NCI-H1436 treated with DMSO at 0.1 percent for 48 hours (cell line): ENCODE data around the gene HLA-C.
"Not testable (repeated sequence)": the region's sequence is repeated elsewhere in the genome, so short reads cannot be mapped to it uniquely, and the experiment has no call there.

Source experiments
- DNase-seq: peaks from one replicate; lab custom pipeline; 2025; lab: John Stamatoyannopoulos, UW

The HLA-C gene

DNA sequence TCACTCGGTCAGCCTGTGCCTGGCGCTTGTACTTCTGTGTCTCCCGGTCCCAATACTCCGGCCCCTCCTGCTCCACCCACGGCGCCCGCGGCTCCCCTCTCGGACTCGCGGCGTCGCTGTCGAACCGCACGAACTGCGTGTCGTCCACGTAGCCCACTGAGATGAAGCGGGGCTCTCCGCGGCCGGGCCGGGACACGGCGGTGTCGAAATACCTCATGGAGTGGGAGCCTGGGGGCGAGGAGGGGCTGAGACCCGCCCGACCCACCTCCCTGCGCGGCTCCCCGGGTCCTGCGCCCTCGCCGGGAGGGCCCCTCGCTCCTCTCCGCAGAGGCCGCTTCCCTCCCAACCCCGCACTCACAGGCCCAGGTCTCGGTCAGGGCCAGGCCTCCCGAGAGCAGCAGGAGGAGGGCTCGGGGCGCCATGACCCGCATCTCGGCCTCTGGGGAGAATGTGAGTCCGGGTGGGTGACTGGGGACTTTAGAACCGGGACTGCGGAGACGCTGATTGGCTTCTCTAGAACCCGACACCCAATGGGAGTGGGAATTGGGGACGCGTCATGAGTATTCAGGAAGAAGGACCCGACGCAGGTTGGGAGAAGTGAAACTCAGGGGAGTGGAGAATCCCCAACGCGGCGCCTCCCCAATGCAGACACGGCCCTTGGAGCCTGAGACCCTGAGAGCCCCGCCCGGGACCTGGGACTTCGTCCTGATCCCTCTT, at the start of gene HLA-C:
Gene HLA-C (minus strand): TSS at position 452 of the 717 bp plus-strand sequence. CDS start 21 bp downstream, at position 431.
- peak; percentile 68 for DNase-seq

DNA sequence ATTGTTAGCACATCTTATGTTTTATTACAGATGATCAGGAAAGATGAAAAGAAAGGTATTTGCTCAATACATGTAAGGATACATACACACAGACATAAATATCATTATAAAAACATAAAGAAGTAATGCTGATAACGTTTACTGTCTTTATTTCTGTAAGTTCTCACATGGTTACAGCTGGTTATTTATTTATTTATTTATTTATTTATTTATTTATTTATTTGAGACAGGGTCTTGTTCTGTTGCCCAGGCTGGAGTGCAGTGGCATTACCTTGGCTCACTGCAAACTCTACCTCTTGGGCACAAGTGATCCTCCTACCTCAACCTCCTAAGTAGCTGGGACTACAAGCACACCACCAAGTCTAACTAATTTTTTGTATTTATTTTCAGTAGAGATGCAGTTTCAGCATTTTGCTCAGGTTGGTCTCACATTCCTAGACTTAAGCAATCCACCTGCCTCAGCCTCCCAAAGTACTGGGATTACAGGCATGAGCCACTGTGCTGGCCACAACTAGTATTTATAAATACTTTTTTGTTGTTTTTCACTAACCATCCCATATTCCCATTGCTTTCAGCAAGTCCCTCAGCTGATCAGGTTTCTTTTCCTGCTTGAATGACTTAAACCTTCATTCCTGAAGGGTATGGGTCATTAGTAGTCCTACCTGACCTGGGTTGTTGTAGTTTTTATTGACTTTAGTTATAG, 49.3 kb upstream of the HLA-C start:
- DNase-seq: no peak

- DNase-seq: no peak
These were observed 45.1 kb upstream of the HLA-C start for GRCh38 chr6:31317036-31317435.

DNA sequence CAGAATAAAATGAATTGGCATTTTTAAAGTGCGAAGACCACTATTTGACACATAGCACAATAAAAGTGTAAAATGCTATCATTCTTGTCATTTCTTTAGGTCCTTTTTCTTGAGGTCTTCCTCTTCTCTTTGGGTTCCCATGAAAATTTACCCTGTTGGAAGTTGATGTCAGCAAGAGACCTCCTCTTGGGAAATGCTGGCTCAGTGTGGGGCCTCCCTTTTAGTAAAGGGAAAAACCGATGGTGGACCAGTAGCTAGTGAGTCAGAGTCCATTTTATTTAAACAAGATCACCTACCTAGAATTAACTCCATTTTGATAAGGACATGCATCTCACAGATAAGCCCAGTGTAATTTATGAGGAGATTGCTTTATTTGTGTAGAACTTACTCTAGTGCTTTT, 37.7 kb upstream of the HLA-C start:
- no peak for DNase-seq

DNA sequence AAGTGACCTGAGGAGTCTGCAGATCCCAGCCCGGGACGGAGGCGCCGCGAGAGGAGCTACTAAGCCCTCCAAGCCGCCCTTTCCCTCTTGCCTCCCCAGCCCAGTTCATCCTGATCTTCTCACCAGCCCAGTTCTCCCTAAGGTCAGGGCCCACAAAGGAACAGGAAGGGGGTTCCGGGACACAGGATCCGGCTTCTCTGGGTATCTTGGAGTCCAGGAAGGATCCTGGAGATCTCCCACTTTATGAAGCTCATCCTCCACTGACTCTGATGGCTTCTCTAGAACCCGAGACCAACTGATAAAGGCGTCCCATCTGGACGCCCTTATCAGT, 36.9 kb upstream of the HLA-C start:
- no peak for DNase-seq

GRCh38 chr6:31308050-31308844, 36.4 kb upstream of the HLA-C start:
- DNase-seq: no peak

GRCh38 chr6:31307669-31308049, 35.8 kb upstream of the HLA-C start:
- DNase-seq: no peak

DNA sequence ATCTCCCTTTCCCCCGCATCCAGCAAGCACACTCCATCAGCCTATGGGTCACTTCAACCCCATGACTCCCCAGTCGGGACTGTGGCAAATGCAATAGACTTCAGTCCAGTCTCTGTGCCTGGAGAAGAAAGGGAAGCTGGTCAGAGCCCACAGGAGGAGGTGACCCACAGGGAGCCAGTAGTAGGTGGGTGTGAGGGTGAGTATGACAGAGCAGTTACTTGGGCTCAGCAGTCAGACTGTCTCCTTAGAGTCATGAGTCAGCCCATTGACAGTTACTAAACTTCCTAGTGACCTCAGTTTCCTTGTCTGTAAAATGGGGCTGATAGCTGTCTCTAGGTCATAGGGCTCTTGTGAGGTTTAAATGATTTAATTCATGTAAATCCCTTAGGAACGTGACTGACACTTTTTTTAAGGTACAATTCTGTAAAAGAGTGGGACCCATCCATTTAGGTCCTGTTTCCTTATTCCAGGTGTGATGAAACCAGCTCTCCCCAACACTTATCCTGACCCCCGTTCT, 33.9 kb upstream of the HLA-C start:
- DNase-seq: no peak

GRCh38 chr6:31304683-31305082, 32.8 kb upstream of the HLA-C start:
- DNase-seq: no peak

DNA sequence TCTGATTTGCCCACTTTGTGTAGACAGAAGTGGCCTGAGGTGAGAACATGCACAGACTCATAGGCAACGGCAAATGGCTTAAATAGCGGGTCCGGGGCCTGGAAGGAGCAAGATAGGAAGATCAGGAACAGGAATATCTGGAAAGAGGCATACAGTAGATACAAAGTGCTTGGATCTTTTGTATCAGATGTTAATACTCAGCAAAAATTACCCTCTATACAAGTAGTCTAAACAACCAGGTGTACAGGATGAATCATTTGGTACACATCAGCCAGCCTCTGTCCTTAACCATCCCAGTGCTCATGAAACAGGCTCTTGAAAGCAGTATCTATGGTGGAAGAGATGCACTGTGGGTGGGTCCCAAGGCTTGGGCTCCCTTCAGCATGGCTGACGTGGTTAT, 28.9 kb upstream of the HLA-C start:
- no peak for DNase-seq

DNA sequence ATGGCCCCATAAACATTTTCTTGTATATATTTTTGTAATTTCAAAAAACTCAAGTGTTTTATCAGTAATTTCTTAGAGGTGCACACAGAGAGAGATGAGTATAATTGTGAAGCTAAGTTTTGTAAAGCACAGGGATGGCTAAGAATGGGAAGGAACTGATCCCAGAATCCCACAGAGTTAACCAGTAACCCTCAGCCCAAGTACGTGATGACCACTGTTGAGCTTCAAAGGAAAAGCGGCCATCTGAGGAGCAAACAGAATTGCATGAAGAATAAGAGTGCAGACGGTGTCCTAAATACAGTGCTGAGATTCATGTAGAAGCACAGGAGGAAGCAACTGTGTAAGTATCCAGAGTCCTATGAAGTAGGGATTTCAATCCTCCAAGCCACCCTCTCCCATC, 28.1 kb upstream of the HLA-C start:
- DNase-seq: no peak

DNA sequence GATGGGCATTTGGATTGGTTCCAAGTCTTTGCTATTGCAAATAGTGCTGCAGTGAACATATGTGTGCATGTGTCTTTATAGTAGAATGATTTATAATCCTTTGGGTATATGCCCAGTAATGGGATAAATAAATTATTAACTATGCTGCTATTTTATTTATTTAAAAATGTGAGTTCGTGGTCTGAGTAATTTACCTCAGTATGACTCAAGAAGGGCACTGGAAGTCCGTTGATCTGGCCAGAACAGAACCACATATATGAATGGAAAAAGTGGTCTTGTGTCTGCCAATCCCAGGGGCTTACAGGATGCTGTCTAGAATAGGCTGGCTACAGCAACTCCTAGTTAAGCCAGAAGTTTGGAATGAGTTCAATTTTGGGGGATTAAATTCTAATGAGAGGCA, 27.6 kb upstream of the HLA-C start:
- DNase-seq: no peak

GRCh38 chr6:31294056-31294455, 22.2 kb upstream of the HLA-C start:
- no peak for DNase-seq

GRCh38 chr6:31293343-31293742, 21.5 kb upstream of the HLA-C start:
- DNase-seq: no peak

- no peak for DNase-seq
These were observed 17.9 kb upstream of the HLA-C start for GRCh38 chr6:31289788-31290187.

- no peak for DNase-seq
These were observed 15.7 kb upstream of the HLA-C start for GRCh38 chr6:31287619-31288018.

DNA sequence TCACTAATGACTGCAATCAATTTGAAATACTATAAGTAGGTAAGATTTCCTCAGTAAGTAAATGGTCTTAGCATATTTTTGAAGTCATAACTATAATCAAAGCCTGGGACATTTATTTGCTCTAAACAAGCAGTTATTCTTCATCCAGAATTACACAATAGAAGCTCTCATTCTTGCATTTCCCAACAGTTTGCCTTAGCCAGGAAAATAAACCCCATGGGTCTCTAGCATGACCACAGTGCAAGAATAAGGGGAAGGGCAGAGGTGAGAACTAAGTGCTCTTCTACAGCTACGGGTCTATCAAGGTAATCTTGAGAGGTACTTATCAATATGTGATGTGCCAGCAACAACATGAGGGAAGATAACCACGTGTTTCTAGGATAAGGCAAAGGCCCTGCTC, 14.1 kb upstream of the HLA-C start:
- no peak for DNase-seq

- no peak for DNase-seq
These were observed 13.6 kb upstream of the HLA-C start for GRCh38 chr6:31285486-31285885.

DNA sequence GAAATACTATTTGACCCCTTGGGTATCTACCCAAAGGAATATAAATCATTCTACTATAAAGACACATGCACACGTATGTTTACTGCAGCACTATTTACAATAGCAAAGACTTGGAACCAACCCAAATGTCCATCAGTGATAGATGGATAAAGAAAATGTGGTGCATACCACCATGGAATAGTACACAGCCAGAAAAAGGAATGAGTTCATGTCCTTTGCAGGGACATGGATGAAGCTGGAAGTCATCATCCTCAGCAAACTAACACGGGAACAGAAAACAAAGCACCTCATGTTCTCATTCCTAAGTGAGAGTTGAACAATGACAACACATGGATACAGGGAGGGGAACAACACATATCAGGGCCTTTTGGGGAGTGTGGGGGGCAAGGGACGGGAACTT, 7.8 kb upstream of the HLA-C start:
- not testable (repeated sequence) for DNase-seq

GRCh38 chr6:31272836-31273626, 1.1 kb upstream of the HLA-C start:
- no peak for DNase-seq

- DNase-seq: no peak
These were observed 544 bp upstream of the HLA-C start for GRCh38 chr6:31272436-31272835.
